Umbilical cord (tissue), 2 donors: Measurements from ENCODE around the gene GLB1L3. TPM values are rescaled to one million over a fixed set of nuclear protein-coding genes. Genes with fewer than 3 reads are reported as not detected.

ENCODE experiments used
- DNase-seq: peaks from one replicate; pipeline ENCODE4 v3.0.0-alpha.2; 2015; ENCODE audit warnings: low spot score
- total RNA-seq: library from RNA; depleted of rRNA; stranded (reverse); fragments of >200 nt; gene quantifications from one replicate; pipeline ENCODE4 v1.2.3, GENCODE V29; 2014; ENCODE audit warnings: low replicate concordance; ENCODE audit not compliant: insufficient read depth

The GLB1L3 gene
- total RNA-seq, 1 donor from 2014 or later: 2.2 TPM

DNA sequence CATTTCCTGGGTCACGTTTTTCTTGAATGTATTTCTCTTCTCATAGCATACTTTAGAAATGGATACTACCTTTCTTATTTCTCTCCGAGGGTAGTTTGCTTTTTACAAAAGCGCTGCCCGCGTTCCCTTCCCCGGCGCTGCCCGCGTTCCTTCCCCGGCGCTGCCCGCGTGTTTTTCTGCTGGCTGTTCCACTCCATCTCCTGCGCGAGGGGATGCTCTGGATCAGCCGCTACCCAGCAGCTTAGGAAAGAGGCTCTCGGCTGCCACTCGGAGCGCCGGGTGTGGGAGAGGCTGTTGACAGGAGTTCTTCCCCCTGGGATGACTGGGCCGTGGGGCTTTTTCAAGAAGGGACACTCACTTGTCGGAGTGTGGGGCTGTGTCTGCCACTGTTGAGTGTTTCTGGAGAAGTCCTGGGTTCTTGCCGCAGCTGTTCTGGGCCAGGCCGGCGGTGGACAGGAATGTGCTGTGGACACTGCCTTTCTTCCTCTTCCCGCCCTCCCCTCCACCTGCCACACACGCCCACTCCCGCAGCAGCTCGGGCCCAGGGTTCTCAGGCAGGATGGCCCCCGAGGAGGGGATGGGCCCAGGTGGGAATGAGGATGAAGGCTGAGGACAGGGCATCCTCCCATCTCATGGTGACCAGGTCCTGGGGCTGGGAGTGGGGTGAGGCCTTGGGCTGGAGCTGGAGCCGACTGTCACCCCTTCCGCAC, 86.2 kb downstream of the GLB1L3 start:
- DNase-seq: no peak

DNA sequence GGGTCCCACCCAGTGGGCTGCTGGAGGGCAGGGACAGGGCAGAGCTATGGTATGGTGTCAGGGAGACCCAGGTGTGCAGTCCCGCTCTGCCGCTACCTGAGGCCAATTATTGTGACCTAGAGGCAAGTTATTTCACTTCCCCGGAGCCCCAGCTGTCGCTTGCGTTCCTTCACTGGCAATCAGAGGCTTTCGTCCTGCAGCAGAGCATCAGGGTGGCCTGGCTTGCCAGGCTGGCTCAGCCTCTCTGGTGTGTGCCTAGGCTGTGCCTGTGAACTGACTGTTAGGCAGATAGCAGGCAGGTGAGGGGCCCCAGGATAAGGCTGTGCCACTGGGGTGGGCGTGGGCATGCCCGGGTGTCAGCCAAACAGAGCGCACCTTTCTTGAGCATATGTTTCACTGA, 87.0 kb downstream of the GLB1L3 start:
- no peak for DNase-seq

GRCh38 chr11:134363592-134363991, 87.4 kb downstream of the GLB1L3 start:
- DNase-seq: no peak

DNA sequence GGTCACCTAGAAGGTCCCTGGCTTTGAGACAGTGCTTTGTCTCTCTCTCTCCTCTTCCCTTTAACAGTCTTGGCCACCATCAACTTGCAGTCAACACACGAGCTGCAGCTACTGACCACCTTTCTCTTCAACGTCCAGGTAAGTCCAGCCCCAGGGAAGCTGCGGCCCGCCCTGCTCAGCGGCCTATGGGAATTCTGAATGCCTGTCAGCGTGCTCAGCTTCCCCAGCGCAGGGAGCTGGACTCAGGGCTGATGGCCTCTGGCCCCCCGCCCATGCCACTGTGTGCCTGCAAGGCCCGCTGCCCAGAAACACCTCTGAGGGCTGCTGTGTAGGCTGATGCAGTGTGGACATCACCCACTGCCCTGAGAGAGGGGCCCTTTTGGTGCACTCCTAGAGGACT, 88.1 kb downstream of the GLB1L3 start:
- no peak for DNase-seq

- DNase-seq: no peak
Observed at GRCh38 chr11:134365011-134365925, 89.1 kb downstream of the GLB1L3 start.

DNA sequence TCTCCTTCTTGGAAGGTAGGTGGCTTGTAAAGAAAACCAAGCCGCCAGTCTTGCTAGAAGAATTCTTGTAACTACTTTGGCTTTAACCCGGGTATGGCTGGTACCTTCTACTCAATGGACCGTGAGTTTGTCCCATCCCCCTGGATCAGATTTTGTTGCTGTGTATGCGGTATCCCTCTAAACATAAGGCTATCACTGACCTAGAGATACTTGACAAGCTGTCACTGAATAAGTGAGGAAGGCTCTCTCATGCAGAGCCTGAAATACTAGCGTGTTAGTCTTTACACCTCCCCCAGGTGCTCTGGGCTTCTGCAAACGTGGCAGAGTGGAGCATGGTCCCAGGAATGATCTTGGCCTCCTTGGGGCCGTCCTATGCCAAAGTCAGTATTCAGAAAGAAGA, 90.1 kb downstream of the GLB1L3 start:
- no peak for DNase-seq

- DNase-seq: no peak
Observed at GRCh38 chr11:134367781-134368180, 91.6 kb downstream of the GLB1L3 start.

Other genes starting within 250 kb of the GLB1L3 start
- 156 TPM for gene JAM3, start 207.3 kb upstream of the GLB1L3 start, total RNA-seq
- 16.6 TPM for gene NCAPD3, start 52.4 kb upstream of the GLB1L3 start, total RNA-seq
- 16.1 TPM for gene VPS26B, start 51.7 kb upstream of the GLB1L3 start, total RNA-seq
- gene THYN1, start 23.0 kb upstream of the GLB1L3 start, total RNA-seq: 40.2 TPM
- 8.2 TPM for gene ACAD8, start 22.8 kb upstream of the GLB1L3 start, total RNA-seq
- gene GLB1L2, start 55.6 kb downstream of the GLB1L3 start, total RNA-seq: 32.3 TPM
- 2.4 TPM for gene B3GAT1, start 135.9 kb downstream of the GLB1L3 start, total RNA-seq